K562 treated with DMSO at 1 percent for 4 hours (cell line): Measurements from ENCODE around the gene FJX1. TPM values are rescaled to one million over a fixed set of nuclear protein-coding genes. Genes with fewer than 3 reads are reported as not detected.

Experiments
- total RNA-seq: library from RNA; unstranded; fragments of 300-600 nt; gene quantifications from 2 replicates; pipeline ENCODE4 v1.2.3, GENCODE V29; 2022; ENCODE audit not compliant: insufficient read depth

Gene FJX1, protein sequence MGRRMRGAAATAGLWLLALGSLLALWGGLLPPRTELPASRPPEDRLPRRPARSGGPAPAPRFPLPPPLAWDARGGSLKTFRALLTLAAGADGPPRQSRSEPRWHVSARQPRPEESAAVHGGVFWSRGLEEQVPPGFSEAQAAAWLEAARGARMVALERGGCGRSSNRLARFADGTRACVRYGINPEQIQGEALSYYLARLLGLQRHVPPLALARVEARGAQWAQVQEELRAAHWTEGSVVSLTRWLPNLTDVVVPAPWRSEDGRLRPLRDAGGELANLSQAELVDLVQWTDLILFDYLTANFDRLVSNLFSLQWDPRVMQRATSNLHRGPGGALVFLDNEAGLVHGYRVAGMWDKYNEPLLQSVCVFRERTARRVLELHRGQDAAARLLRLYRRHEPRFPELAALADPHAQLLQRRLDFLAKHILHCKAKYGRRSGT
- not detected in 2 replicates for total RNA-seq

DNA sequence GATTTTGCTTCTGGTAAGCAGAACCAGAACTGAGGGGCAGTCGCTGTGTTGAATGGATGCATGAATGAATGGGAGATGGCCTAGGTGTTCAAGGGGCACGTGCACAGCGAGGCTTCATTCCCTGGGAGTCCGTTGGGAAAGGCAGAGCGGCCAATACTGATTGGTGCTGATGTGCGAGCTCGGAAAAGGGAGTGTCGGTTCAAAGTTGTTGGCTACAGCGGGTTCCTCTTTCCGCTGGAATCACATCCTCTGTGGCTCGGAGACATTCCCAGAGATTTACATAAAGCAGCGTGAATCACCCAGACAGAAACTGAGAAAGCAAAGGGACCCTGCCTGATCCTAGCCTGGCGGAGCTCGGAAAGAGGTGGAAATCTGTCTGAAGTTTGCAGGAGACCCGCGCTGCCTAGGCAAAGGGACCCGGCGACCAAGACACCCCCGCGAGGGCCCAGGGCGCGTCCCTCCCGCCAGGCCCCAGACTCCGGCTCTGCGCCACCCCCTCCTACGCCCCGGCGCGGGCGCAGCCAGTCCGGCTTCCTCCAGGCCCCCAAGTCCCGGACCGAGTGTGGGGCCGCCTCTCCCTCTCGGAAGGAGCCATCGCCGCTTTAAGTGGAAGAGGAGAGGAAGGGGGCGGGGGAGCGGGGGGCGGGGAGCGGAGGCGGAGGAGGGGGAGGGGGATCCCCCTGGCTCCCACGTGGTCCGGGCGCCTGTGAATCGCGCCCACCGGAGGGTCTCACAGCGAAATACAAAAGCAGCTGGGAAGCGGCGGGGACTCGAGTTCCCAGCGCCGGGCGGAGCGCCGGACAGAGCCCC, at the start of gene FJX1:
Gene FJX1, plus strand, starts transcription at position 774 of the 810 bp plus-strand sequence. CDS start 177 bp downstream, outside the sequence.

DNA sequence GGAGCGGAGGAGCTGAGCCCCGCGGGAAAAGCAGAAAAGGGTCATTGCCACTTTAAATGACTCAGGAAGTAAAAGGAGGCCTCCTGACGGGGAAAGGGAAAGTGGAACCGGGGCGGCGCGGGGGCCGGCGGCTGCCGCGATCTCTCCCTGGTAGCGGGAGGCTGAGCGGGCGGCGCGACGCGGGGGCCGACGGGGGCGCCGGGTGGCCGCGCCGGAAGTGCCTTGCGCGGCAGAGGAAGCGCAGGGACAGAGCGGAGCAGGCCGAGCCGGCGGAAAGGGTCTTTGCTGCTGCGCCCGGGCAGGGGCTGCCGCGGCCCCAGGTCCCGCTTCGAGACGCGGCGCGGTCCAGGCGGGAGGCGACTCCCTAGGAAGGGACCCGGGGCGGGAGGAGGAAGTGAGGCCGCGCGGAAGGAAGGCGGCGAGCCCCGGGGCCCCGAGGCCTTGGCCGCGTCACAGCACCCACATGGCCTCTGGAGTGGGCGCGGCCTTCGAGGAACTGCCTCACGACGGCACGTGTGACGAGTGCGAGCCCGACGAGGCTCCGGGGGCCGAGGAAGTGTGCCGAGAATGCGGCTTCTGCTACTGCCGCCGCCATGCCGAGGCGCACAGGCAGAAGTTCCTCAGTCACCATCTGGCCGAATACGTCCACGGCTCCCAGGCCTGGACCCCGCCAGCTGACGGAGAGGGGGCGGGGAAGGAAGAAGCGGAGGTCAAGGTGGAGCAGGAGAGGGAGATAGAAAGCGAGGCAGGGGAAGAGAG, 44.6 kb downstream of the FJX1 start, which contains the start of gene TRIM44:
Gene TRIM44, plus strand, starts transcription at position 127 of the 759 bp plus-strand sequence. Its CDS starts 337 bp downstream, at position 464.

Other genes with a start within 250 kb of the FJX1 start
- not detected in 2 replicates for gene SLC1A2, start 198.9 kb upstream of the FJX1 start, total RNA-seq
- not detected in 2 replicates for gene PAMR1, start 92.8 kb upstream of the FJX1 start, total RNA-seq
- 19.9 and 23.5 TPM in 2 replicates for gene TRIM44, start 44.3 kb downstream of the FJX1 start, total RNA-seq